GM18868 (cell line): ENCODE data around the gene COL5A2.

Experiments used
- ATAC-seq: cut with Tn5 transposase; IDR thresholded peaks from one replicate; pipeline ENCODE4 v1.9.1; 2021; ENCODE audit warnings: mild to moderate bottlenecking, moderate library complexity; ENCODE audit not compliant: unreplicated experiment

The COL5A2 gene

DNA sequence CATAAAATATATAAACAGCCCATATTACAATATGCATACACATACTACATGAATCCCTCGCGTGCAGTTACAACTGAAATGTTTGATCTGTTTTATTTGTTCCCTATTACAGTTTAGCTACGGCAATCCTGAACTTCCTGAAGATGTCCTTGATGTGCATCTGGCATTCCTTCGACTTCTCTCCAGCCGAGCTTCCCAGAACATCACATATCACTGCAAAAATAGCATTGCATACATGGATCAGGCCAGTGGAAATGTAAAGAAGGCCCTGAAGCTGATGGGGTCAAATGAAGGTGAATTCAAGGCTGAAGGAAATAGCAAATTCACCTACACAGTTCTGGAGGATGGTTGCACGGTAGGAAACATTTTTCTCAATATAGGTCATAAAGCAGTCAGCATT lies 169.0 kb downstream of the COL5A2 start:
- ATAC-seq, result no peak

DNA sequence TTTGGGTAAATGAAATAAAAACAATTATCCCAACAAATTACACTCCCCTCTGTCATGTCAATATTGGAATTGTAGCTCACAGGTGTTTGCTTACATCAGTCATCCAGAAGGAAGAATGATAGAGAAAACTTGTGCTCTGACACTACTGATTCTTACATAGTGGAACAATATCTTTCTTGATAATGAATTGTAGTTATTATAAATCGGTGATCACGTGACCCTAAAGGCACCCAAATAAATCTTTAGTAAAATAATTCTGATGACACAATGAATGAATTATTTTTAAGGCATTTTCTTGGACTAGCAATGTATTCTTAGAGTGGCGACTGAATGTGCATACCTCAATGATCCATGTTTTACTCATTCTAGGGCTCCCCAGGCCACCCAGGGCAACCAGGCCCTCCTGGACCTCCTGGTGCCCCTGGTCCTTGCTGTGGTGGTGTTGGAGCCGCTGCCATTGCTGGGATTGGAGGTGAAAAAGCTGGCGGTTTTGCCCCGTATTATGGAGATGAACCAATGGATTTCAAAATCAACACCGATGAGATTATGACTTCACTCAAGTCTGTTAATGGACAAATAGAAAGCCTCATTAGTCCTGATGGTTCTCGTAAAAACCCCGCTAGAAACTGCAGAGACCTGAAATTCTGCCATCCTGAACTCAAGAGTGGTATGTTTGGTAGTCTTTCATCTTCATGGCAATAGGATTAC lies 170.9 kb downstream of the COL5A2 start:
- ATAC-seq, result no peak

DNA sequence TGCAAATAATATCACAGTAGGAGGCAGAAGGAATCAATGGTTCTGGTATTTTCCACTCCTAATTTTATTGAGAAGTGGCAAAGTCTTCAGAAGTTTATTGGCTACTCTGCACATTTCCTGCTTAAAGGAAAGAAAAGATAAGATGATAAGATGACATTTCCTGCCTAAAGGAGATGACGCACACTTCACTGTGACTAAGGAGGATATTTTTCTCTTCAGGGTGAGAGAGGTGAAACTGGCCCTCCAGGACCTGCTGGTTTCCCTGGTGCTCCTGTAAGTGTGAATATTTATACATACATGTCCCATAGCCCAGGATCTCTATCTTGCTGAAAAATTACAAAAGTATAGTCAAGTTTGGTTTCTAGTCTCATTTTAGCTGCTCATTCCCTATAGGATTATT lies 177.5 kb downstream of the COL5A2 start:
- no peak for ATAC-seq

DNA sequence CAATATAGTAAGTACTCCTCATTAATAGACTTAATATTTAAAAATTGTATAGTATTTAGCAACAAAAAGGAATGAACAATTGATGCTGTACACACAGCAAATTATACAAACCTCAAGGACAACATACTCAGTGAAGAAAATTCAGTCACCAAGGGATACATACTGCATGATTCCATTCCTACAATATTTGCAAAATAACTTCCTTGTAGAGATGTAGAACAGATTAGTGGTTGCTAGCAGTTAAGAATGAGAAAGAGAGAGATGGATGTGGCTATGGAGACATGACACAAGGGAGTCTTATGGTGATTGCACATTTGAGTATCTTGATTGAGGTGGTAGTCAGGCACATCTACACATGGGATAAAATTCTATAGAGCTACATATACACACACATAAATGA lies 179.3 kb downstream of the COL5A2 start:
- no peak for ATAC-seq

DNA sequence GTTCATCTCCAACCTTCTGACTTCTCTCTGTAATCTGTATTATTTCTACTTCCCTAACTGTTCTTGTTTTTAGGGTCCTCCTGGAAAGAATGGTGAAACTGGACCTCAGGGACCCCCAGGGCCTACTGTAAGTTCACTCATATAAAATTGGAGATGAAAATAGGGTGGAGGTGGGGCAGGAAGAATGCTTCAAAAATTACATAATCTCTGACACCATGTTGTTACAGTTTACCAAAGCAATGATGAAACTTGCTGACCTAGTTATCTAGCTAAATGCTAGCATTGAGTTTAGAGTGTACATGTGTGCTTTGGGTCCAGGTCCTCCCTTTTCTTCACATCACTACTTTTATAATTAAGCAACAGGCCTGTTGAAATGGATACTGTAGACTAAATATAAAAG lies 182.3 kb downstream of the COL5A2 start:
- no peak for ATAC-seq

DNA sequence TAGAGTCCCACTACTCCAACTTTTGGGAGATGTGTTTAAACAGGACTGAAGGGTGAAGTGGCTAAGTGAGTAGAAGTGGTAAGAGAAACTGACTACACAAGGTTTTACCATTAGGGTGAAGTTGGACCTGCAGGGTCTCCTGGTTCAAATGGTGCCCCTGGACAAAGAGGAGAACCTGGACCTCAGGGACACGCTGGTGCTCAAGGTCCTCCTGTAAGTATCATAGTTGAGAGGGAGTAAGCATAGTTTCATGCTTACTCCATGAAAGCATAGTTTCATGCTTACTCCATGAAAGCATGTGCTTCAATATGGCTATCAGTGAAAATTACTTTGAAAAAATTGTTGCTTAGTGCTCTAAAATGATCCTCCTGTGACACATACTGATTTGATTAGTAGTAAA lies 186.3 kb downstream of the COL5A2 start:
- ATAC-seq, result no peak

DNA sequence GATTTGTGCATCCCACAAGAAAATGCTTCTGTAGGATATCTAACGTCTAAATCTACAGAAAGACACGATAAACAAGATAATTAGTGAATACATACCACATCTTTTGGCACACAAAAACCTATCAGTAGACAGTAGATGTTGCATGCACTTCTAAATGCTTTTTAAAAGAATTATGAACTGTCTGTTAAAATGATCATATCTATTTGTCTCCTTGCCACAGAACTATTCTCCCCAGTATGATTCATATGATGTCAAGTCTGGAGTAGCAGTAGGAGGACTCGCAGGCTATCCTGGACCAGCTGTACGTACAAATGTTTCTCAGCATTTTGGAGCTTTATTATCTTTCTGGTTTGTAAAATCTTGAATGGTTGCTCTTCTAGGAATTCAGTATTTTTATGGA lies 192.7 kb downstream of the COL5A2 start:
- no peak for ATAC-seq

DNA sequence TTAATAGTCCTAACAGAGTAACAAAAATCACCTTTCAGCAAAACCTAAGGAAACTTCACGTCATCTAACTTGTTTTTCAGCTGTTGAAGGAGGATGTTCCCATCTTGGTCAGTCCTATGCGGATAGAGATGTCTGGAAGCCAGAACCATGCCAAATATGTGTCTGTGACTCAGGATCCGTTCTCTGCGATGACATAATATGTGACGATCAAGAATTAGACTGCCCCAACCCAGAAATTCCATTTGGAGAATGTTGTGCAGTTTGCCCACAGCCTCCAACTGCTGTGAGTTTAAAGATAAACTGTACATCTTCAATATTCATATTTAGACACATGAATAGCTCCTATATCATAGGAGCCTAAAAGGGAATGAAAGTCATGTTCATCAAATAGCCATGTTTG lies 194.9 kb downstream of the COL5A2 start:
- ATAC-seq, result no peak

DNA sequence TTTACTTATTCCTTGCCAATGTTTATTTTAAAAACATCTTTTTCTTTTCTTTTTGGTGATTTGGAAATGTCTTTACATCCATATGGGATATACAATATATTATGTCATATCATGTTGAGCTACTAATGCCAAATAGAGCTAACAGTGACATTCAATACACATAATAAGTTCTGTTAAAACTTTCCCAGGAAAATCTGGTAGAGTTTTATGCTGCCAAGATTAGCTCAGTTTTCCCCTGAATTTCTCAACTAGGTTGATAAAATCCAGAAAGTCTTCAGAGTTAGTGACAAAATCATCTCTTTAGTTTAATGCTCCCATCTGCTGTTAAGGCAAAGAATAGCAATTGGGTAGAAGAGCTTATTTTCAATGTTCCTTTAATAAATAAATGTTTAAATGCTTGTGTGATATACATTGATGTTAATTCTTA lies 195.5 kb downstream of the COL5A2 start:
- ATAC-seq, result no peak

DNA sequence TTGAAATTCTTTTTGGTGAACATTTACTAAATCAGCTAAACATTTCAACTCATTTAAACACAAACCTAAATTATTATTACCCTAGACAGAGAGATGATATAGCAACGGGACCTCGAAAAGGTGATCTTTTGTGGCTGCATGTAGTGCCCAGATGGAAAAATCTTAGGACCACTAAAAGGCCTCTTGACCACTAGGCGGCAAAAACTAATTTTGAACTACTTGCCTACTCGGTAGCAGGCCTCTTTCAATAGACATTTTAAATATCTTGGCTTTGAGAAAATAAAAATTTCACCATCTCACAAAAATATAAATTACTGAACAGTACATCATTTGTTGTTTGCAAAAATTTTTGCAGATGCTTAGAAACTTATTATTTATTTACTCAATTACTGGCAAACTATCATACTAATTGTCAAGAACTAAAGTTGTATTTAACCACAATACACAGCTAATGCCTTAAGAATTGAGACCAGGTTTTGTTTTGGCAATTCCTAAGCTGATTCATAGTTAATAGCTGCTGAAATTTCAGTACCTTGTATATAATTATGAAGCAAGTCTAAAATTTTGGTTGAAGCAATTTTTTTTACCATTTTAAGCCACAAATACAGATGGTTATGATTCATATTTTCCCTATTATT lies 196.0 kb downstream of the COL5A2 start:
- no peak for ATAC-seq
